GM21619 (cell line): Measurements from ENCODE around the gene TOP2A.

ENCODE experiments used
- ATAC-seq: cut with Tn5 transposase; IDR thresholded peaks from one replicate; pipeline ENCODE4 v1.9.1; 2021; ENCODE audit not compliant: unreplicated experiment

TOP2A gene

GRCh38 chr17:40361925-40362695, 55.6 kb downstream of the TOP2A start:
- no peak for ATAC-seq

- no peak for ATAC-seq
Measured at GRCh38 chr17:40361063-40361924, 56.4 kb downstream of the TOP2A start.

GRCh38 chr17:40360091-40360490, 57.6 kb downstream of the TOP2A start:
- no peak for ATAC-seq

- ATAC-seq, result no peak
Measured at GRCh38 chr17:40358323-40359038, 59.2 kb downstream of the TOP2A start.

GRCh38 chr17:40356990-40357881, 60.5 kb downstream of the TOP2A start:
- no peak for ATAC-seq

GRCh38 chr17:40355804-40356758, 61.6 kb downstream of the TOP2A start:
- ATAC-seq, result no peak

- no peak for ATAC-seq
Measured at GRCh38 chr17:40355123-40355803, 62.4 kb downstream of the TOP2A start.

GRCh38 chr17:40354221-40355122, 63.2 kb downstream of the TOP2A start:
- no peak for ATAC-seq

- ATAC-seq, result no peak
Measured at GRCh38 chr17:40352779-40353394, 64.8 kb downstream of the TOP2A start.

- ATAC-seq, result no peak
Measured at GRCh38 chr17:40352237-40352778, 65.4 kb downstream of the TOP2A start.

- ATAC-seq, result no peak
Measured at GRCh38 chr17:40351359-40352236, 66.1 kb downstream of the TOP2A start.

GRCh38 chr17:40350689-40351358, 66.9 kb downstream of the TOP2A start:
- no peak for ATAC-seq

GRCh38 chr17:40349895-40350688, 67.6 kb downstream of the TOP2A start:
- no peak for ATAC-seq

GRCh38 chr17:40349477-40349894, 68.2 kb downstream of the TOP2A start:
- ATAC-seq, result no peak
